Chondrocyte (in vitro differentiated cells): ENCODE data around the gene CHST11. TPM values are rescaled to one million over a fixed set of nuclear protein-coding genes. Genes with fewer than 3 reads are reported as not detected.

Experiments used
- DNase-seq: peaks from one replicate; pipeline ENCODE4 v3.0.0; 2021; ENCODE audit warnings: mixed read lengths, low spot score
- H3K27ac Mint-ChIP-seq: one replicate; pipeline ENCODE4 v1.8.0; 2021; ENCODE audit warnings: mild to moderate bottlenecking, moderate library complexity, mixed read lengths; ENCODE audit not compliant: unreplicated experiment
- H3K27me3 Mint-ChIP-seq: 2 replicates; pipeline ENCODE4 v1.8.0; 2021; ENCODE audit warnings: low read depth, mixed read lengths
- H3K36me3 Mint-ChIP-seq: 2 replicates; pipeline ENCODE4 v1.8.0; 2021; ENCODE audit warnings: low read depth, mixed read lengths
- H3K4me1 Mint-ChIP-seq: 2 replicates; pipeline ENCODE4 v1.8.0; 2021; ENCODE audit warnings: low read depth, mild to moderate bottlenecking, mixed read lengths
- H3K4me3 Mint-ChIP-seq: one replicate; pipeline ENCODE4 v1.8.0; 2021; ENCODE audit warnings: mild to moderate bottlenecking, moderate library complexity, mixed read lengths; ENCODE audit not compliant: unreplicated experiment
- H3K9me3 Mint-ChIP-seq: 2 replicates; pipeline ENCODE4 v1.8.0; 2021; ENCODE audit warnings: low read depth, mixed read lengths
- CTCF ChIP-seq: fragments of 200-600 bp; sonication (generic); IDR thresholded peaks from 2 replicates; pipeline ENCODE4 v1.5.0; 2021; ENCODE audit warnings: antibody characterized with exemption, mild to moderate bottlenecking, moderate library complexity
- total RNA-seq: library from RNA; stranded (reverse); gene quantifications from 3 replicates; pipeline ENCODE4 v1.2.1, GENCODE V29; 2021

CHST11 gene
- total RNA-seq, 1 donor from 2014 or later, result 6.2 TPM

- Mint-ChIP-seq H3K27ac (no peak overlapping the region), H3K36me3 (peaks cover 1% of the 10 kb centered on the region), H3K27me3 (no peaks in the 10 kb centered on the region), H3K9me3 (peaks cover 4% of the 10 kb centered on the region), H3K4me1 (peaks cover 4% of the 10 kb centered on the region), H3K4me3 (no peak overlapping the region)
- no peak for TF ChIP-seq CTCF
- DNase-seq, result no peak
These were observed 310.5 kb downstream of the CHST11 start for GRCh38 chr12:104767261-104767660.

GRCh38 chr12:104768033-104768432, 311.3 kb downstream of the CHST11 start:
- TF ChIP-seq CTCF, result no peak
- peaks cover 7% of the 10 kb centered on the region for H3K36me3 Mint-ChIP-seq
- no peak for DNase-seq
- H3K9me3 Mint-ChIP-seq, result peaks cover 10% of the 10 kb centered on the region
- no peak overlapping the region for H3K27ac Mint-ChIP-seq
- H3K27me3 Mint-ChIP-seq, result no peaks in the 10 kb centered on the region
- no peak overlapping the region for H3K4me3 Mint-ChIP-seq
- peaks cover 4% of the 10 kb centered on the region for H3K4me1 Mint-ChIP-seq

- Mint-ChIP-seq H3K27me3 (no peaks in the 10 kb centered on the region), H3K9me3 (peaks cover 20% of the 10 kb centered on the region), H3K27ac (no peak overlapping the region), H3K4me3 (no peak overlapping the region), H3K4me1 (no peaks in the 10 kb centered on the region), H3K36me3 (peaks cover 15% of the 10 kb centered on the region)
- no peak for DNase-seq
- TF ChIP-seq CTCF, result no peak
These were observed 312.4 kb downstream of the CHST11 start for GRCh38 chr12:104769144-104769561.

- Mint-ChIP-seq H3K36me3 (peaks cover 15% of the 10 kb centered on the region), H3K4me3 (no peak overlapping the region), H3K4me1 (no peaks in the 10 kb centered on the region), H3K9me3 (peaks cover 20% of the 10 kb centered on the region), H3K27ac (no peak overlapping the region), H3K27me3 (no peaks in the 10 kb centered on the region)
- no peak for TF ChIP-seq CTCF
- DNase-seq, result no peak
These were observed 315.6 kb downstream of the CHST11 start for GRCh38 chr12:104772336-104772735.

GRCh38 chr12:104775731-104776231, 319.0 kb downstream of the CHST11 start:
- H3K27ac Mint-ChIP-seq, result no peak overlapping the region
- DNase-seq, result no peak
- TF ChIP-seq CTCF, result no peak
- H3K9me3 Mint-ChIP-seq, result peaks cover 23% of the 10 kb centered on the region
- no peak overlapping the region for H3K4me3 Mint-ChIP-seq
- H3K36me3 Mint-ChIP-seq, result peaks cover 15% of the 10 kb centered on the region
- H3K4me1 Mint-ChIP-seq, result no peaks in the 10 kb centered on the region
- H3K27me3 Mint-ChIP-seq, result no peaks in the 10 kb centered on the region
